Gastrocnemius medialis (tissue), 4 donors: ENCODE measurements around the gene THSD4. TPM values are rescaled to one million over a fixed set of nuclear protein-coding genes. Genes with fewer than 3 reads are reported as not detected.

Experiments
- ATAC-seq, 2 donors: fragments of 150-250 bp; one replicate each; pipeline ENCODE4 v1.9.1; 2016
- DNase-seq, 2 donors: peaks; one replicate each; pipeline ENCODE4 v3.0.0-alpha.2; 2019
- H3K27ac ChIP-seq, 4 donors: fragments of 200-600 bp; sonication (generic); 1 replicate in 1 of 4; 2 replicates in 3 of 4; pipeline ENCODE4 v1.5.1; 2016 to 2018; ENCODE audit warnings: mild to moderate bottlenecking in 2 of 4, moderate library complexity in 1 of 4
- H3K27me3 ChIP-seq, 3 donors: fragments of 200-600 bp; sonication (generic) in 2 of 3; 1 replicate in 1 of 3; 2 replicates in 2 of 3; pipeline versions ENCODE4 v1.5.1 to v1.6.0; 2016 to 2019; ENCODE audit warnings: mild to moderate bottlenecking in 1 of 3, moderate library complexity in 1 of 3
- H3K36me3 ChIP-seq, 2 donors: fragments of 200-600 bp; sonication (generic) in 1 of 2; one replicate each; pipeline ENCODE4 v1.5.1; 2017 to 2018
- H3K4me1 ChIP-seq, 2 donors: fragments of 200-600 bp; sonication (generic) in 1 of 2; one replicate each; pipeline ENCODE4 v1.5.1; 2016 to 2017; ENCODE audit warnings: mild to moderate bottlenecking in 2 of 2
- H3K4me3 ChIP-seq, 4 donors: fragments of 200-600 bp; sonication (generic) in 3 of 4; 1 replicate in 1 of 4; 2 replicates in 3 of 4; pipeline ENCODE4 v1.5.1; 2016 to 2019; ENCODE audit warnings: mild to moderate bottlenecking in 2 of 4
- H3K9me3 ChIP-seq, 3 donors: fragments of 200-600 bp; sonication (generic) in 2 of 3; 1 replicate in 1 of 3; 2 replicates in 2 of 3; pipeline ENCODE4 v1.5.1; 2016 to 2019
- POLR2A ChIP-seq, 2 donors: fragments of 450-650 bp; IDR thresholded peaks; one replicate each; pipeline ENCODE4 v1.6.1; 2017; ENCODE audit warnings: antibody characterized with exemption in 2 of 2, mild to moderate bottlenecking in 2 of 2, moderate library complexity in 2 of 2
- in situ Hi-C, 4 donors: fragments of 200-750 bp; cut with MboI; loops; one replicate each; pipeline versions ENCODE4 v1.15.0 to v1.8.0; 2017; ENCODE audit warnings: low sequenced_read_pairs in 4 of 4
- intact Hi-C: fragments of 100-400 bp; cut with DNase I; formaldehyde crosslinking; loops from one replicate; pipeline ENCODE4 v1.15.1; 2023; ENCODE audit warnings: low total_unique reads
- total RNA-seq, 4 donors: library from RNA; depleted of rRNA; stranded (reverse); fragments of >200 nt; gene quantifications; one replicate each; pipeline versions ENCODE4 v1.1.0 to v1.2.3, GENCODE V29; 2016
- TF ChIP-seq, protein P1 (sequence below), 5 experiments: fragments of 450-650 bp in 3 of 5; fragments of 200-600 bp in 2 of 5; sonication (generic) in 2 of 5; IDR thresholded peaks in 4 of 5; conservative IDR thresholded peaks in 1 of 5; 1 replicate in 4 of 5; 2 replicates in 1 of 5; pipeline ENCODE4 v1.5.1; 2016 to 2019; ENCODE audit warnings: antibody characterized with exemption in 5 of 5, mild to moderate bottlenecking in 3 of 5, moderate library complexity in 3 of 5

Gene THSD4
- total RNA-seq, 4 donors from 2014 or later = 0.35 to 3.1 (median 0.60) TPM

- no peak for TF ChIP-seq POLR2A (IDR thresholded peaks at IDR 0.05)
- TF ChIP-seq, protein P1, sequence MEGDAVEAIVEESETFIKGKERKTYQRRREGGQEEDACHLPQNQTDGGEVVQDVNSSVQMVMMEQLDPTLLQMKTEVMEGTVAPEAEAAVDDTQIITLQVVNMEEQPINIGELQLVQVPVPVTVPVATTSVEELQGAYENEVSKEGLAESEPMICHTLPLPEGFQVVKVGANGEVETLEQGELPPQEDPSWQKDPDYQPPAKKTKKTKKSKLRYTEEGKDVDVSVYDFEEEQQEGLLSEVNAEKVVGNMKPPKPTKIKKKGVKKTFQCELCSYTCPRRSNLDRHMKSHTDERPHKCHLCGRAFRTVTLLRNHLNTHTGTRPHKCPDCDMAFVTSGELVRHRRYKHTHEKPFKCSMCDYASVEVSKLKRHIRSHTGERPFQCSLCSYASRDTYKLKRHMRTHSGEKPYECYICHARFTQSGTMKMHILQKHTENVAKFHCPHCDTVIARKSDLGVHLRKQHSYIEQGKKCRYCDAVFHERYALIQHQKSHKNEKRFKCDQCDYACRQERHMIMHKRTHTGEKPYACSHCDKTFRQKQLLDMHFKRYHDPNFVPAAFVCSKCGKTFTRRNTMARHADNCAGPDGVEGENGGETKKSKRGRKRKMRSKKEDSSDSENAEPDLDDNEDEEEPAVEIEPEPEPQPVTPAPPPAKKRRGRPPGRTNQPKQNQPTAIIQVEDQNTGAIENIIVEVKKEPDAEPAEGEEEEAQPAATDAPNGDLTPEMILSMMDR (IDR thresholded peaks at IDR 0.05 in 4 of 5, conservative IDR thresholded peaks at IDR 0.05 in 1 of 5) = no peak
- H3K4me1 ChIP-seq = peaks cover 3% of the 10 kb centered on the region in 2 donors
- H3K27me3 ChIP-seq = no peaks in the 10 kb centered on the region
- no peak overlapping the region for H3K27ac ChIP-seq
- H3K36me3 ChIP-seq = no peaks in the 10 kb centered on the region
- DNase-seq = no peak
- in situ Hi-C loops (no loop called here), intact Hi-C loops (no loop called here)
- no peak overlapping the region for H3K4me3 ChIP-seq
- no peak for ATAC-seq
- H3K9me3 ChIP-seq = no peaks in the 10 kb centered on the region
Measured at GRCh38 chr15:71635735-71636134, 520.5 kb downstream of the THSD4 start.

DNA sequence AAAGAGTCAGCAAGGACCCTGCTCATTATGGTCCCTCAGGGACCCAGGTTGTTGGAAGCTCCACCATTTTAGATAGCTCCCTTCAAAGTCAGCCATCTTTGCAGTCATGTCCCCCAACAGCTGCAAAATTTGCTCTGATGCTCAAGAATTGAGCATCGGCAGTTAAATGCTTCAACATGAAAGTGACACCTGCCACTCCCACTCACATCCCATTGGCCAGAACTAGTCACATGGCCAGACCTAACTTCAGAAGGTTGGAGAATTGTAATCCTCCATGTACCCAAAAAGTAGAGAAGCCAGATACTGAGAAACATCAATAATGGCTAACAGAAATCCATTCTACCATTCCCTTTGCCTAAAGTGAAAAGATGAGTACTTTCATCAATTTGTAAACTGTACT lies 523.6 kb downstream of the THSD4 start:
- DNase-seq (no peak), ATAC-seq (no peak)
- Histone ChIP-seq H3K27me3 (no peaks in the 10 kb centered on the region), H3K4me1 (peaks cover 3% of the 10 kb centered on the region in 2 donors), H3K9me3 (no peaks in the 10 kb centered on the region), H3K27ac (no peak overlapping the region), H3K4me3 (no peak overlapping the region), H3K36me3 (no peaks in the 10 kb centered on the region)
- TF ChIP-seq POLR2A (IDR thresholded peaks at IDR 0.05) = no peak
- TF ChIP-seq, protein P1 (IDR thresholded peaks at IDR 0.05 in 4 of 5, conservative IDR thresholded peaks at IDR 0.05 in 1 of 5) = no peak
- intact Hi-C loops (no loop called here), in situ Hi-C loops (no loop called here)

DNA sequence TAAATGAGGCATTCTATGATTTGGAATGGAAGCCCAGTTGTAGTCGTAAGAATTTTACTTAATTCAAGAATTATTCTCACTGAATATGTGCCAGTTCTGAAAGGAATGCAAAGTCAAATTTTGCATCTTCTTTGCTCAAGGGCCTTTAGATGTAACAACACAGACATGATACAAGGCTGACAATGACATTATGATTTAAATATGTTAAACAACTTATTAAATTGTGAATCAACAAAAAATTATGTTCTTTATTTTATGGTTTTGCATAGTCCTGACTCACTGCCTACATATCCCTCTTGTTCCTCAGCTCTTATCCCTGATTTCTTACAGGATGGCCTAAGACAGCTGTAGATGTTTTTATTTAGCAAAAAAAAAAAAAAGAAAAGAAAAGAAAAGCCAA lies 524.2 kb downstream of the THSD4 start:
- Histone ChIP-seq H3K36me3 (no peaks in the 10 kb centered on the region), H3K4me1 (peaks cover 3% of the 10 kb centered on the region in 2 donors), H3K4me3 (no peak overlapping the region), H3K9me3 (no peaks in the 10 kb centered on the region), H3K27ac (no peak overlapping the region), H3K27me3 (no peaks in the 10 kb centered on the region)
- no peak for ATAC-seq
- DNase-seq = no peak
- intact Hi-C loops = no loop called here
- in situ Hi-C loops = no loop called here
- TF ChIP-seq, protein P1 (IDR thresholded peaks at IDR 0.05 in 4 of 5, conservative IDR thresholded peaks at IDR 0.05 in 1 of 5) = no peak

DNA sequence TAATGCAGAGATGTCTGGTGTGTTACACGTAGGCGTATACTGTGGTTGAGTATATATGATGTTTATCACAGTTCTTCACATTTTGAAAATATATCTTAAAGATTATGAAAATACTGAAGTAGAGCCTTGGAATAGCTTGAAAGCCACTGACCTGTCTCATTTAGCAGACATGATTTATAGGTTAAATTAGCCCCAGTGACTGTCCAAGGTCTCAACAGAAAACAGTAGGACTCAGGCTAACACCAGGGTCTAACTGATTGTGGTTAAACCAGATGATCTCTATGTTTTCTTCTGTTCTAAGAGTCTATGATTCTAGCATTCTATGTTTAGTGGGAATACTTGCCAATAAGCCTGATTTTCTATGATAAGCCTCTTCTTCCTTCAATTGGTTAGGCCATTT lies 528.6 kb downstream of the THSD4 start:
- intact Hi-C loops = no loop called here
- in situ Hi-C loops = no loop called here

More for the DNA sequence above, 528.6 kb downstream of the THSD4 start:
- H3K4me1 ChIP-seq = peaks cover 3 to 6% of the 10 kb centered on the region in 2 donors
- H3K27ac ChIP-seq = no peak overlapping the region
- ATAC-seq (no peak), DNase-seq (no peak)
- no peak overlapping the region for H3K4me3 ChIP-seq
- no peaks in the 10 kb centered on the region for H3K36me3 ChIP-seq
- TF ChIP-seq, protein P1 (IDR thresholded peaks at IDR 0.05 in 4 of 5, conservative IDR thresholded peaks at IDR 0.05 in 1 of 5) = no peak
- TF ChIP-seq POLR2A (IDR thresholded peaks at IDR 0.05) = no peak
- H3K27me3 ChIP-seq = no peaks in the 10 kb centered on the region
- H3K9me3 ChIP-seq = no peaks in the 10 kb centered on the region
